SK-N-MC (cell line): ENCODE results near the gene CTRL.

Experiments
- EZH2 ChIP-seq: fragments of 200-600 bp; sonication (generic); IDR thresholded peaks from one replicate; pipeline ENCODE4 v1.6.1; 2017; ENCODE audit warnings: antibody characterized with exemption
- POLR2AphosphoS5 ChIP-seq: IDR thresholded peaks from 2 replicates; pipeline ENCODE4 v1.6.1; 2012; ENCODE audit warnings: mild to moderate bottlenecking, low read depth, low read length, borderline replicate concordance

DNA sequence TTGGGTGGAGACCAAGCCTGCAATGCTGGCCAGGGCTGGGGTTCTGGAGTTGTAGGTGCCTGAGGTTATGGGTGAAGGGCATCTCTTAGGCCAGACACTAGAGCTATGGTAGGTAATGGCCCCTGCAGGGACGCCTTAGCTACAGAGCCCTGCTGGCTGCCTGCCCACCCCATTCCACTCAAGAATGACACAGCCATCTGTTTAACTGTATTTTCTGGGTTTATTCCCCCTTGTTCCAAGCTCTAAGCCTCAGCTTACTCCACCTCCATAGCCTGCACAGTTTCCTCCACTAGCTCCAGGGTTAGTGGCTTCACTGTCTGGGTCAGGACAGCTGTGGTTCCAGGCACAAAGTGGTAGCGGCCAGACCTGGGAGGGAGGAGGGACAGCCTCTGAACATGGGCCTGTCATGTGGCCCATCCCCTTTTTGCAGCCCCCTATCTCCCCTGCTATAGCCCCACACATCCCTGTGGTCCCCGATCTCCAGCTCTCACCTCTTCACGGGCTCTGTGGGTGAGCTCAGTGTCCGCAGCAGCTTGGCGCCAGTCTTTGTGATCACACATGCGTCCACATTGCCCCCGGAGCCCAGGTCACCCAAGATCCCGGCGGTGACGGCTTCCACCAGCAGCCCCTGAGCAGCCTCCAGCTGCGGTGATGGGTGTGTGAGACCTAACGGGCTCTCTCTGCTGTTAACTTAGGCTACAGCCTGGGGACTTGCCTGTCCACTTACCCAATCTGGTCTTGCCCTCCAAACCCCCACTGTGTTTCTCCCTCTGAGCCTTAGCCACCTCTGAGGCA lies 2.8 kb upstream of the CTRL start:
- TF ChIP-seq EZH2 (no peak), POLR2AphosphoS5 (no peak)
